Testis (tissue), 2 donors: ENCODE results near the gene CACNA1S.

Experiments used
- CTCF ChIP-seq, 3 experiments: fragments of 450-650 bp in 2 of 3; fragments of 200-600 bp in 1 of 3; sonication (generic) in 1 of 3; IDR thresholded peaks; one replicate each; pipeline ENCODE4 v1.5.1; 2016 to 2019; ENCODE audit warnings: antibody characterized with exemption in 3 of 3, mild to moderate bottlenecking in 2 of 3, moderate library complexity in 1 of 3
- POLR2A ChIP-seq: fragments of 450-650 bp; IDR thresholded peaks from one replicate; pipeline ENCODE4 v1.6.1; 2017; ENCODE audit warnings: antibody characterized with exemption, mild to moderate bottlenecking, moderate library complexity

- TF ChIP-seq CTCF (IDR thresholded peaks at IDR 0.05): no peak
- TF ChIP-seq POLR2A: no peak
These were observed 100.6 kb downstream of the CACNA1S start for GRCh38 chr1:201011616-201012015.
